Measurements from ENCODE around the gene TAL1. TPM values are rescaled to one million over a fixed set of nuclear protein-coding genes. Genes with fewer than 3 reads are reported as not detected.

Gene TAL1
- total and polyA plus RNA-seq, 2 donors (not counting 3 experiments of a cell fraction or from before 2014, with no cell fraction given) = 36.7 to 52.4 TPM

GRCh38 chr1:47179988-47180563, 51.9 kb downstream of the TAL1 start:
- no peak overlapping the region for H3K4me2 ChIP-seq (ENCODE audit: insufficient read depth, low read length)
- no peak for TF ChIP-seq MYC (IDR thresholded peaks at IDR 0.05; ENCODE audit: low read depth, low read length)
- TF ChIP-seq GATA2 (IDR thresholded peaks at IDR 0.05; ENCODE audit: insufficient read depth, insufficient read length, low read depth, low read length) = no peak
- no peak for TF ChIP-seq JUN (IDR thresholded peaks at IDR 0.05; ENCODE audit: borderline replicate concordance, insufficient read depth, insufficient read length, low read depth)
- no peak for TF ChIP-seq CTCF (IDR thresholded peaks at IDR 0.05; ENCODE audit: extremely low read depth in 1 of 2, insufficient read depth in 1 of 2, low read depth in 1 of 2, low read length in 2 of 2)
- no peak for TF ChIP-seq POLR2AphosphoS5 (IDR thresholded peaks at IDR 0.05; ENCODE audit: insufficient read depth, low read depth, low read length)
- TF ChIP-seq, protein P1, sequence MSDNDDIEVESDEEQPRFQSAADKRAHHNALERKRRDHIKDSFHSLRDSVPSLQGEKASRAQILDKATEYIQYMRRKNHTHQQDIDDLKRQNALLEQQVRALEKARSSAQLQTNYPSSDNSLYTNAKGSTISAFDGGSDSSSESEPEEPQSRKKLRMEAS (IDR thresholded peaks at IDR 0.05; ENCODE audit: insufficient read depth, insufficient read length) = no peak
- no peak for TF ChIP-seq FOS (IDR thresholded peaks at IDR 0.05; ENCODE audit: borderline replicate concordance, insufficient read depth, low read length)
- TF ChIP-seq EZH2 (IDR thresholded peaks at IDR 0.05; ENCODE audit: borderline replicate concordance, low read depth, low read length, severe bottlenecking) = no peak
- TF ChIP-seq POLR2A (IDR thresholded peaks at IDR 0.05; ENCODE audit: low read depth, low read length) = no peak
- H2AFZ ChIP-seq (ENCODE audit: low read depth, low read length) = no peak overlapping the region
- H3K9me3 ChIP-seq (replicated peaks; ENCODE audit: control insufficient read depth, insufficient read depth, low read length) = no peaks in the 10 kb centered on the region
- ChIA-PET POLR2A (interaction anchor here (1.6 kb wide), 1 partner anchor 153 kb away, joined by 7 read pairs; the partner anchor contains the start of gene CMPK1), CTCF (interaction anchor here (0.6 to 8.1 kb wide), 38 partner anchors 8 to 576 kb away, joined by 3 to 223 read pairs (median 10); partner anchors contain the start of genes CMPK1, FOXD2, MKNK1 and PDZK1IP1)
- no peak for DNase-seq (ENCODE audit: low read depth, low spot score)
- H3K27me3 ChIP-seq (ENCODE audit: control insufficient read depth in 2 of 2, insufficient read depth in 2 of 2, low read length in 2 of 2) = no peaks in the 10 kb centered on the region
- H3K27ac ChIP-seq (ENCODE audit: insufficient read depth, low read depth, low read length) = no peak overlapping the region
- H3K9ac ChIP-seq (replicated peaks; ENCODE audit: extremely low read depth, insufficient read depth, low read length) = no peak overlapping the region
- dilution Hi-C loops (cut with MboI; ENCODE audit: extremely low pct_ligation_motif_present, low sequenced_read_pairs) = no loop called here
- intact Hi-C loops (cut with micrococcal nuclease) = loop anchor here (1.0 to 5.0 kb wide), 9 partner anchors 10 to 531 kb away; partner anchors contain the start of genes PDZK1IP1 and STIL
- H3K4me3 ChIP-seq (replicated peaks in 1 of 3; ENCODE audit: insufficient read depth in 1 of 3, low read depth in 1 of 3, low read length in 3 of 3) = no peak overlapping the region
- no peaks in the 10 kb centered on the region for H3K9me1 ChIP-seq (replicated peaks; ENCODE audit: control insufficient read depth, extremely low read depth, insufficient read depth, low read length)
- BruUV-seq (replicated peaks) = no TSS peak
- FAIRE-seq = no peak
- H3K79me2 ChIP-seq (ENCODE audit: control insufficient read depth, insufficient read depth, low read length) = no peaks in the 10 kb centered on the region
- peaks cover 19% of the 10 kb centered on the region for H3K4me1 ChIP-seq (ENCODE audit: control insufficient read depth, extremely low read depth, insufficient read depth, low read length)
- no peaks in the 10 kb centered on the region for H3K36me3 ChIP-seq (ENCODE audit: control insufficient read depth in 2 of 2, extremely low read depth in 1 of 2, insufficient read depth in 2 of 2, low read length in 2 of 2)
- no peaks in the 10 kb centered on the region for H4K20me1 ChIP-seq (replicated peaks; ENCODE audit: control insufficient read depth, extremely low read depth, insufficient read depth, low read length)
